Pancreas (tissue), 10 donors: ENCODE measurements around the gene FCER2. TPM values are rescaled to one million over a fixed set of nuclear protein-coding genes. Genes with fewer than 3 reads are reported as not detected.

Source experiments
- ATAC-seq, 4 donors: fragments of 200-7000 bp; cut with Tn5 transposase; one replicate each; pipeline versions ENCODE4 v1.8.0 to v1.9.1; 2020; ENCODE audit warnings: mild to moderate bottlenecking in 4 of 4, moderate library complexity in 4 of 4
- DNase-seq, 6 donors: peaks; one replicate each; pipeline ENCODE4 v3.0.0-alpha.2; 2020
- FAIRE-seq: peaks from 2 replicates; lab custom pipeline; 2012; peaks lifted over from hg19 to GRCh38; lab: Jason Lieb, UNC
- H3K27ac ChIP-seq, 4 donors: fragments of 200-600 bp; sonication (generic); 1 replicate in 3 of 4; 2 replicates in 1 of 4; pipeline versions ENCODE4 v1.5.0 to v1.8.0; 2020
- H3K27me3 ChIP-seq, 4 donors: fragments of 200-600 bp; one replicate each; pipeline ENCODE4 v1.8.0; 2021
- H3K36me3 ChIP-seq, 3 donors: fragments of 200-600 bp; sonication (generic) in 1 of 3; one replicate each; pipeline versions ENCODE4 v1.5.0 to v1.8.0; 2020 to 2021
- H3K4me1 ChIP-seq, 3 donors: fragments of 200-600 bp; one replicate each; pipeline ENCODE4 v1.8.0; 2021
- H3K4me3 ChIP-seq, 4 donors: fragments of 200-600 bp; sonication (generic) in 2 of 4; one replicate each; pipeline versions ENCODE4 v1.5.0 to v1.8.0; 2020 to 2021
- H3K9me3 ChIP-seq, 4 donors: fragments of 200-600 bp; one replicate each; pipeline ENCODE4 v1.8.0; 2021
- WGBS, 2 donors: extraction: QIAGEN DNeasy Blood & Tissue Kit; methylation state at CpG; one replicate each; pipeline ENCODE4 v1.1.7; 2013; 5-methylcytosine and 5-hydroxymethylcytosine counted together
- intact Hi-C, 3 donors: fragments of 100-400 bp; cut with DNase I; formaldehyde crosslinking; loops; one replicate each; pipeline versions ENCODE4 v1.11.1 to v1.14.2; 2022
- polyA plus RNA-seq, 2 donors: library from polyadenylated mRNA; stranded (reverse); fragments of 200-250 nt; gene quantifications; one replicate each; pipeline ENCODE4 v1.2.3, GENCODE V29; 2013
- total RNA-seq, 6 donors: library from RNA; stranded (reverse); fragmentation: NEBNext Ultra II Directional in 4 of 6; extraction: Animal tissue kit (Norgen Biotek cat#: 25700) in 4 of 6; gene quantifications; one replicate each; pipeline versions ENCODE4 v1.2.1 to v1.2.4, GENCODE V29; 2021 to 2023
- TF ChIP-seq, protein P1 (sequence below), 4 donors: fragments of 200-600 bp; sonication (generic) in 3 of 4; IDR thresholded peaks; one replicate each; pipeline versions ENCODE4 v1.5.0 to v1.8.0; 2021; ENCODE audit warnings: antibody characterized with exemption in 4 of 4
- donor health status: healthy with polysubstance abuse.
- donor health status: DM: no; HTN: no; CAD: no; lungs with moderate emphysema.
- donor health status: DM: no; HTN: no; CAD: no.
- donor health status: control.
- donor health status: control.
- donor health status: Bipolar disorder and iron deficiency.
- donor health status: DM: yes; HTN: yes; CAD: no.
- donor health status: DM: no; HTN: no; CAD: no.
- donor health status: DM: no; HTN: no; CAD: no.
- donor health status: DM: yes; HTN: yes; CAD: no.

FCER2 gene
- total and polyA plus RNA-seq, 8 donors, result 0.08 to 0.51 (median 0.19) TPM; not detected in 5

DNA sequence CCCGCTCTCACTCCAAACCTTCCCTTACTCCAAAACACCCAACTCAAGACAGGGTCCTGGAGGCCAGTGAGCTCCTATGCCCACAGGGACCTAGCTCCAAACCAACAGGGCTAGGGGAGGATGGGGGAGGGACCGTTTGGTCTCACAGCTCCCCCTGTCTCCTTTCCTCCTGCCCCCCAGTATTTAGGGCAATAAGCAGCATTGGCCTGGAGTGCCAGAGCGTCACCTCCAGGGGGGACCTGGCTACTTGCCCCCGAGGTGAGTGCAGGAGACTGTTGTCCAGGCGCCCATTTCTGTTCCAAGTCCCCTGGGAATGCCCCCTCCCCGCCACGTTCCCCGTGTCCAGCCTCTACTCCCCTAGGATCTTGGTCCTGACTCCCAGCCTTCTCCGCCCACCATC is 32.3 kb downstream of the FCER2 start:
- Histone ChIP-seq H3K27ac (no peak overlapping the region), H3K9me3 (no peaks in the 10 kb centered on the region), H3K4me1 (no peaks in the 10 kb centered on the region), H3K4me3 (no peak overlapping the region), H3K27me3 (peaks cover 0 to 6% (median 0%) of the 10 kb centered on the region in 4 donors), H3K36me3 (no peaks in the 10 kb centered on the region)
- intact Hi-C loops, result loop anchor here in 1 of 3 donors (10.0 kb wide), 2 partner anchors 135 to 305 kb away; no protein-coding TSS in a partner anchor
- TF ChIP-seq, protein P1, sequence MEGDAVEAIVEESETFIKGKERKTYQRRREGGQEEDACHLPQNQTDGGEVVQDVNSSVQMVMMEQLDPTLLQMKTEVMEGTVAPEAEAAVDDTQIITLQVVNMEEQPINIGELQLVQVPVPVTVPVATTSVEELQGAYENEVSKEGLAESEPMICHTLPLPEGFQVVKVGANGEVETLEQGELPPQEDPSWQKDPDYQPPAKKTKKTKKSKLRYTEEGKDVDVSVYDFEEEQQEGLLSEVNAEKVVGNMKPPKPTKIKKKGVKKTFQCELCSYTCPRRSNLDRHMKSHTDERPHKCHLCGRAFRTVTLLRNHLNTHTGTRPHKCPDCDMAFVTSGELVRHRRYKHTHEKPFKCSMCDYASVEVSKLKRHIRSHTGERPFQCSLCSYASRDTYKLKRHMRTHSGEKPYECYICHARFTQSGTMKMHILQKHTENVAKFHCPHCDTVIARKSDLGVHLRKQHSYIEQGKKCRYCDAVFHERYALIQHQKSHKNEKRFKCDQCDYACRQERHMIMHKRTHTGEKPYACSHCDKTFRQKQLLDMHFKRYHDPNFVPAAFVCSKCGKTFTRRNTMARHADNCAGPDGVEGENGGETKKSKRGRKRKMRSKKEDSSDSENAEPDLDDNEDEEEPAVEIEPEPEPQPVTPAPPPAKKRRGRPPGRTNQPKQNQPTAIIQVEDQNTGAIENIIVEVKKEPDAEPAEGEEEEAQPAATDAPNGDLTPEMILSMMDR (IDR thresholded peaks at IDR 0.05), result no peak
- no peak for DNase-seq
- no peak for FAIRE-seq
- no peak for ATAC-seq
- 18 to 22% methylated on average over 8 to 9 of the region's 9 CpGs for WGBS, 2 donors

DNA sequence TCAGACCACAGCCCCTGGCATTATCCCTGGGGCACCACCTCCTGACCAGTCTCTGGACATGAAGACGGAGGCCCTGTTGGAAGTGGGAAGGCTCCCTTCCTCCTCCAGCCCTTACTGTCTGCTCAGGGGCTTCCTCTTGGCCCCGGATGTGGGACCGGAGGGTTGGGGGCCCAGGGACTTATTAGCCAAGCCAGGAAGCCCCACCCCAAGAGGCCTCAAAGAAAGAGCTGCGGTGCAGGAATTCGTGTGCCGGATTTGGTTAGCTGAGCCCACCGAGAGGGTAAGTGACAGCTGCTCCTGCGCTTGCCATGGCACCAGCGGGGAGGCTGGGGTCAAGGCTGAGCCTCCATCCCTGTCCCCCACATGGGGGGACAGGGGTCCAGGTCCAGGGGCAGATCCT is 33.1 kb downstream of the FCER2 start, which contains the start of gene RETN:
Gene RETN, plus strand, starts transcription at position 208 of the 400 bp plus-strand sequence. CDS start 278 bp downstream, outside the sequence.
- DNase-seq (no peak), ATAC-seq (no peak), FAIRE-seq (no peak)
- TF ChIP-seq, protein P1 (IDR thresholded peaks at IDR 0.05), result no peak
- 52 to 77% methylated on average over 9 of the region's 9 CpGs for WGBS, 2 donors
- Histone ChIP-seq H3K4me3 (no peak within 1 kb of the TSS), H3K27ac (no peak within 1 kb of the TSS), H3K9me3 (no peaks in the 10 kb centered on the region), H3K36me3 (no peaks in the 10 kb centered on the region), H3K4me1 (no peaks in the 10 kb centered on the region), H3K27me3 (peaks cover 0 to 6% (median 0%) of the 10 kb centered on the region in 4 donors)
- intact Hi-C loops, result no loop called here

DNA sequence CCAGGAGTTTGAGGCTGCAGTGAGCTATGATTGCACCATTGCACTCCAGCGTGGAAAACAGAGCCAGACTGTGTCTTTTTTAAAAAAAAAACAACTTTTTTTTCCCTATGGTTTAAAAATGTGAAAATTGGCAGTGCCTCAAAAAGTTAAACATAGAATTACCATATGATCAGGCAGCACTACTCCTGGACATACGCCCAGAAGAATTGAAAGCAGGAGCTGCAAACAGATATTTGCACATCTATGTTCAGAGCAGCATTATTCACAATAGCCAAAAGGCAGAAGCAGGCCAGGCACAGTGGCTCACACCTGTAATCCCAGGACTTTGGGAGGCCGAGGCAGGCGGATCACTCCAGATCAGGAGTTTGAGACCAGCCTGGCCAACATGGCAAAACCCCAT is 36.9 kb downstream of the FCER2 start:
- intact Hi-C loops, result no loop called here
- ATAC-seq, result no peak
- no peaks in the 10 kb centered on the region for H3K4me1 ChIP-seq
- FAIRE-seq, result no peak
- H3K36me3 ChIP-seq, result no peaks in the 10 kb centered on the region
- H3K9me3 ChIP-seq, result no peaks in the 10 kb centered on the region
- no peak for DNase-seq
- no peaks in the 10 kb centered on the region for H3K27me3 ChIP-seq
- WGBS, 2 donors, result 32 to 47% methylated on average over 4 of the region's 4 CpGs
- no peak overlapping the region for H3K27ac ChIP-seq
- H3K4me3 ChIP-seq, result no peak overlapping the region
- TF ChIP-seq, protein P1 (IDR thresholded peaks at IDR 0.05), result no peak

DNA sequence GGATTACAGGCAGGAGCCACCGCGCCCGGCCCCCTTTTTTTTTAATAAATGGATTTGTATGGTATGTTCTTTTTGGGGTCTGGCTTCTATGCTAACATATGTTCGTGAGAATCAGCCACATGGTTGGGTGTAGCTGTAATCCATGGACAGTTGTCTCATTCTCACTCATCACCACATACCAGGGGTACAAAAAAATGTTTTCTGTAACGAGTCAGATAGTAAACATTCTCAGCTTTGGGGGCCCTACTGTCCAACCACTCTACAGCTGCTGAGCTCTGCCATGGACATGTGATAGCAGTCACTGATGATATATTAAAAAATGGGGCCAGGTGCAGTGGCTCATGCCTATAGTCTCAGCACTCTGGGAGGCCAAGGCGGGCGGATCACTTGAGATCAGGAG is 38.2 kb downstream of the FCER2 start:
- H3K27ac ChIP-seq, result no peak overlapping the region
- DNase-seq (no peak), ATAC-seq (no peak), FAIRE-seq (no peak)
- WGBS, 2 donors, result 58 to 72% methylated on average over 7 of the region's 7 CpGs
- no peaks in the 10 kb centered on the region for H3K4me1 ChIP-seq
- H3K36me3 ChIP-seq, result no peaks in the 10 kb centered on the region
- H3K9me3 ChIP-seq, result no peaks in the 10 kb centered on the region
- H3K27me3 ChIP-seq, result no peaks in the 10 kb centered on the region
- TF ChIP-seq, protein P1 (IDR thresholded peaks at IDR 0.05), result no peak
- no peak overlapping the region for H3K4me3 ChIP-seq
- intact Hi-C loops, result no loop called here

DNA sequence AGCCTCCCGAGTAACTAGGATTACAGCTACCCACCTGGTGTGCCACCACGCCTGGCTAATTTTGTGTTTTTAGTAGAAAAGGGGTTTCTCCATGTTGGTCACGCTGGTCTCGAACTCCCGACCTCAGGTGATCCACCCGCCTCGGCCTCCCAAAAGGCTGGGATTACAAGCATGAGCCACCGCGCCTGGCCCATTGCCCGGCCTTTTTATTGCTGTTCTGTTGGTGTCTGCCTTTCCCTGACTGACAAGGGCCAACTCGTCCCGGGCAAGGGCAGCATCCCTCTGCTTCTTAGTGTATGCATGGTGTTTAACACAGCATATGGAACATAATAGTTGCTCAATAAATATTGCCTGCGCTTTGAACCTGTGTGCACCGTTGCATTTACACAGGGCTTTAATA is 39.3 kb downstream of the FCER2 start:
- ATAC-seq (no peak), FAIRE-seq (no peak), DNase-seq (no peak)
- H3K4me3 ChIP-seq, result no peak overlapping the region
- WGBS, 2 donors, result 69 to 73% methylated on average over 14 of the region's 14 CpGs
- no peaks in the 10 kb centered on the region for H3K4me1 ChIP-seq
- intact Hi-C loops, result no loop called here
- no peaks in the 10 kb centered on the region for H3K27me3 ChIP-seq
- H3K9me3 ChIP-seq, result no peaks in the 10 kb centered on the region
- no peak overlapping the region for H3K27ac ChIP-seq
- H3K36me3 ChIP-seq, result no peaks in the 10 kb centered on the region
- TF ChIP-seq, protein P1 (IDR thresholded peaks at IDR 0.05), result no peak
